OCI-LY3 (cell line): ENCODE measurements around the gene GRAMD1B.

Experiments used
- H2AFZ ChIP-seq: fragments of 200-600, 300-600 bp; shearing (Covaris generic); 2 replicates; pipeline ENCODE4 v1.6.0; 2014; ENCODE audit warnings: antibody characterized with exemption, low read depth, low read length
- H3K27ac ChIP-seq: fragments of 200-600, 300-600 bp; sonication (generic); 2 replicates; pipeline ENCODE4 v1.5.1; 2014; ENCODE audit warnings: mild to moderate bottlenecking, low read length, moderate library complexity, mixed read lengths
- H3K27me3 ChIP-seq: fragments of 200-600, 300-600 bp; sonication (generic); 2 replicates; pipeline ENCODE4 v1.6.1; 2014; ENCODE audit warnings: low read depth, low read length, mixed read lengths
- H3K36me3 ChIP-seq: fragments of 200-600, 300-600 bp; sonication (generic); replicated peaks from 2 replicates; pipeline ENCODE3; 2014; ENCODE audit warnings: low read depth, low read length, mixed read lengths
- H3K4me1 ChIP-seq: fragments of 300-600, 200-600 bp; sonication (generic); 2 replicates; pipeline ENCODE4 v1.6.1; 2014; ENCODE audit warnings: low read length, mixed read lengths
- H3K4me2 ChIP-seq: fragments of 200-600, 300-600 bp; sonication (generic); 2 replicates; pipeline ENCODE4 v1.6.1; 2014; ENCODE audit warnings: low read length, mixed read lengths
- H3K4me3 ChIP-seq: fragments of 300-600, 200-600 bp; sonication (generic); 2 replicates; pipeline ENCODE4 v1.5.1; 2014; ENCODE audit warnings: antibody characterized with exemption, mild to moderate bottlenecking, low read length, moderate library complexity
- H3K79me2 ChIP-seq: fragments of 300-600, 200-600 bp; shearing (Covaris generic); 2 replicates; pipeline ENCODE4 v1.6.1; 2014; ENCODE audit warnings: mild to moderate bottlenecking, low read length, mixed read lengths
- H3K9ac ChIP-seq: fragments of 300-600, 200-600 bp; shearing (Covaris generic); 2 replicates; pipeline ENCODE4 v1.6.0; 2014; ENCODE audit warnings: mild to moderate bottlenecking, low read length, moderate library complexity
- H3K9me3 ChIP-seq: fragments of 200-600, 300-600 bp; shearing (Covaris generic); 2 replicates; pipeline ENCODE4 v1.6.1; 2014; ENCODE audit warnings: low read length, mixed read lengths; ENCODE audit not compliant: insufficient read depth
- H4K20me1 ChIP-seq: fragments of 200-600, 300-600 bp; sonication (generic); 2 replicates; pipeline ENCODE4 v1.6.1; 2016; ENCODE audit warnings: low read length, mixed read lengths; ENCODE audit not compliant: insufficient read depth
- EZH2phosphoT487 ChIP-seq: fragments of 200-600 bp; shearing (Covaris generic); IDR thresholded peaks from 2 replicates; pipeline ENCODE4 v1.6.1; 2018; ENCODE audit warnings: antibody characterized with exemption, mixed run types, low read depth
- TF ChIP-seq, protein P1 (sequence below): fragments of 200-600, 300-600 bp; sonication (generic); IDR thresholded peaks from 2 replicates; pipeline ENCODE4 v1.5.1; 2014; ENCODE audit warnings: antibody characterized with exemption, low read length, low read depth

Gene GRAMD1B

DNA sequence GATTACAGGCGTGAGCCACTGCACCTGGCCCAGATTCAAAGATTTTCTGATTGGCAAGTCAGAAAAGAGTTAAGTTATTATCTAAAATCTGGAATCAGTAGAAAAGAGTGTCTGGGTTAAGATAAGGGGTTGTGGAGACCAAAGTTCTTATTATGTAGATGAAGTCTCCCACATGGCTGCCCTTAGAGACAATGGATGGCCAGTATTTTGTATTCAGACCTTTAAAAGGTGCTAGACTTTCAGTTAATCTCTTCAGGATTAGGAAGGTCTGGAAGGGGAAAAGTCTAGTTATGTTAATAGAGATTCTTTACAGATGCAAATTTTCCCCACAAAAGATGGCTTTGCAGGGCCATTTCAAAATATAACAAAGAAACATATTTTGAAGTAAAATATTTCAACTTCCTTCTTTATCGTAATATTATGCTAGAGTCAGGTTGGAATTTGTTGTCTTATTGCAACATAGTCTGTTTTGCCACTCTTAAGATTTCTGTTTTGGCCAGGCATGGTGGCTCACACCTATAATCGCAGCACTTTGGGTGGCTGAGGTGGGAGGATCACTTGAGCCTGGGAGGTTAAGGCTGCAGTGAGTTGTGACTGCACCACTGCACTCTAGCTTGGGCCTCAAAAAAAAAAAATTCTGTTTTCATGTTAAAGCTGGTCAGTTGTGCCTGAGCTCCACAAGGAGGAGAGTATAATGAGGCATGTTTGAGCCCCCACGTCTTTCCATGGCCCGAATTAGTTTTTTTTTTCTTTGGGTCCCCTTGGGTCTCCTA, 14.0 kb downstream of the GRAMD1B start:
- no peaks in the 10 kb centered on the region for H3K9me3 ChIP-seq
- H3K27ac ChIP-seq: no peak overlapping the region
- H3K4me3 ChIP-seq: no peak overlapping the region
- 0 out of 2 replicates have a peak, but pooled peaks cover 4% of the 10 kb centered on the region for H3K27me3 ChIP-seq
- no peak overlapping the region for H2AFZ ChIP-seq
- no peak overlapping the region for H3K4me2 ChIP-seq
- H3K4me1 ChIP-seq: no peaks in the 10 kb centered on the region
- no peaks in the 10 kb centered on the region for H3K36me3 ChIP-seq
- TF ChIP-seq, protein P1, sequence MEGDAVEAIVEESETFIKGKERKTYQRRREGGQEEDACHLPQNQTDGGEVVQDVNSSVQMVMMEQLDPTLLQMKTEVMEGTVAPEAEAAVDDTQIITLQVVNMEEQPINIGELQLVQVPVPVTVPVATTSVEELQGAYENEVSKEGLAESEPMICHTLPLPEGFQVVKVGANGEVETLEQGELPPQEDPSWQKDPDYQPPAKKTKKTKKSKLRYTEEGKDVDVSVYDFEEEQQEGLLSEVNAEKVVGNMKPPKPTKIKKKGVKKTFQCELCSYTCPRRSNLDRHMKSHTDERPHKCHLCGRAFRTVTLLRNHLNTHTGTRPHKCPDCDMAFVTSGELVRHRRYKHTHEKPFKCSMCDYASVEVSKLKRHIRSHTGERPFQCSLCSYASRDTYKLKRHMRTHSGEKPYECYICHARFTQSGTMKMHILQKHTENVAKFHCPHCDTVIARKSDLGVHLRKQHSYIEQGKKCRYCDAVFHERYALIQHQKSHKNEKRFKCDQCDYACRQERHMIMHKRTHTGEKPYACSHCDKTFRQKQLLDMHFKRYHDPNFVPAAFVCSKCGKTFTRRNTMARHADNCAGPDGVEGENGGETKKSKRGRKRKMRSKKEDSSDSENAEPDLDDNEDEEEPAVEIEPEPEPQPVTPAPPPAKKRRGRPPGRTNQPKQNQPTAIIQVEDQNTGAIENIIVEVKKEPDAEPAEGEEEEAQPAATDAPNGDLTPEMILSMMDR: no peak
- no peak for TF ChIP-seq EZH2phosphoT487
- no peaks in the 10 kb centered on the region for H4K20me1 ChIP-seq
- H3K79me2 ChIP-seq: no peaks in the 10 kb centered on the region
- no peak overlapping the region for H3K9ac ChIP-seq

DNA sequence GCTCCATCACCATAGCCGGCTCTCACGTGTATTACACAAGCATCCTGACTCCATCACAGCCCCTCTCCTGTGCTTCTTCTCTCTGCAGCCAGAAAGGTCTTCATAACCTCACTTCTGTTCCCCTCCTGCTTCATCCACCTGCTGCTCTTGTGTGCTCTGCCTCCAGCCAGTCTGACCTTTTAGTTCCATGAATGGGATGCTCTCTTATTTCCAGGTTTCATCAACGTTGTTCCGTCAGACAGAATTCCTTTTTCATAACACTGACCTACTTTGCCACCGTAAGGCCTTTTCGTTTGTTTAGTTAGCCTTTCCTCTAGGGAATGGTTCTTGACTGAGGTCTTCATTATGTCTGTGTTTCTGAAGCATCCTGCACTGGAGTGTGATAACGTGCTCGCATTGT, 18.8 kb downstream of the GRAMD1B start:
- H3K4me1 ChIP-seq: peaks cover 28% of the 10 kb centered on the region
- TF ChIP-seq, protein P1: no peak
- TF ChIP-seq EZH2phosphoT487: no peak
- H3K27me3 ChIP-seq: peaks cover 8% of the 10 kb centered on the region
- H3K4me3 ChIP-seq: no peak overlapping the region
- no peaks in the 10 kb centered on the region for H3K36me3 ChIP-seq
- no peaks in the 10 kb centered on the region for H3K9me3 ChIP-seq
- H2AFZ ChIP-seq: no peak overlapping the region
- no peaks in the 10 kb centered on the region for H4K20me1 ChIP-seq
- no peaks in the 10 kb centered on the region for H3K79me2 ChIP-seq
- no peak overlapping the region for H3K27ac ChIP-seq
- H3K4me2 ChIP-seq: no peak overlapping the region
- H3K9ac ChIP-seq: no peak overlapping the region

DNA sequence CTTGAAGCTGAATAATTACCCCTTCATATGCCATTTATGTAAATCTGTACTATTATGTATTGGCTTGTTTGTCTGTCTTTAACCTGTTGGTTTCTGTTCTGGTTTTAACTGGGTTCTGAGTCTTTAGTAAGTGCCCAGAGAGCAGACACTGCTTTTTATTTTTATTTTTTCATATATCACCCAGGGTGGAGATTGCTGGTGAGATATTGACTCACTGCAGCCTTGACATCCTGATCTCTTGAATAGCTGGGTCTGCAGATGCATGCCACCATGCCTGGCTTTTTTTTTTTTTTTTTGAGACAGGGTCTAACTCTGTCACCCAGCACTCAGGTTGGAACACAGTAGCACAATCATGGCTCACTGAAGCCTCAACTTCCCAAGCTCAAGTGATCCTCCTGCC, 19.4 kb downstream of the GRAMD1B start:
- Histone ChIP-seq H3K79me2 (no peaks in the 10 kb centered on the region), H3K4me3 (no peak overlapping the region), H3K27me3 (peaks cover 8% of the 10 kb centered on the region), H3K4me1 (peaks cover 34% of the 10 kb centered on the region), H4K20me1 (no peaks in the 10 kb centered on the region), H3K27ac (no peak overlapping the region), H3K4me2 (no peak overlapping the region), H3K9me3 (no peaks in the 10 kb centered on the region), H3K36me3 (no peaks in the 10 kb centered on the region), H2AFZ (no peak overlapping the region), H3K9ac (no peak overlapping the region)
- TF ChIP-seq, protein P1: no peak
- no peak for TF ChIP-seq EZH2phosphoT487

DNA sequence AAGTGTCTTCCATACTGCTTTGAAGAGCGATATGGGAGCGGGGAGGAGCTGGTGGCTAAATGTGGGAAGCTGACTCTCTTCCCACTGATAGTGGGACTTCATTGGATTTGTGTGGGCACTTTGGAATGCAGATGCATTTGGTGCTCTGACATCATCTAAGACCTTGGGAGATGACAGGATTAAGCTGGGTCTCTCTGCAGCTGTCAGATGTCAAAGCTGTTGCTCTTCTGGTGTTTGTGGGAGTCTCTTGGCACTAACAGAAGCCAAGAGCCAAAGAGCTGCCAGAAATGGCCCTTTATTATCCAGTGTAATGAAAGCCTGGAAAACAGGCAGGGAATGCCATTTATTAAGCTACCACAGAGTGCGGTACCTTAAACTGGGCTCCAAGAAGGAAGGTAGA, 20.6 kb downstream of the GRAMD1B start:
- Histone ChIP-seq H3K27ac (no peak overlapping the region), H3K9me3 (no peaks in the 10 kb centered on the region), H3K9ac (no peak overlapping the region), H4K20me1 (no peaks in the 10 kb centered on the region), H3K79me2 (no peaks in the 10 kb centered on the region), H3K27me3 (peaks cover 6% of the 10 kb centered on the region), H3K4me1 (peaks cover 37% of the 10 kb centered on the region), H2AFZ (no peak overlapping the region), H3K36me3 (no peaks in the 10 kb centered on the region), H3K4me2 (no peak overlapping the region), H3K4me3 (no peak overlapping the region)
- no peak for TF ChIP-seq EZH2phosphoT487
- TF ChIP-seq, protein P1: no peak
